OCI-LY1 (cell line): ENCODE data around the gene CFAP73.

Source experiments
- CTCF ChIP-seq: fragments of 200-600 bp; sonication (generic), shearing (Covaris generic); IDR thresholded peaks from 2 replicates; pipeline ENCODE4 v1.5.1; 2017; ENCODE audit warnings: mild to moderate bottlenecking, antibody characterized with exemption, low read length, moderate library complexity, mixed read lengths
- EZH2 ChIP-seq: fragments of 200-600 bp; sonication (generic), shearing (Covaris generic); IDR thresholded peaks from 2 replicates; pipeline ENCODE4 v1.8.0; 2017; ENCODE audit warnings: borderline replicate concordance, mixed run types, mild to moderate bottlenecking, antibody characterized with exemption, low read length, moderate library complexity, mixed read lengths

- no peak for TF ChIP-seq CTCF
- no peak for TF ChIP-seq EZH2
Measured at GRCh38 chr12:113134071-113134470, 15.5 kb upstream of the CFAP73 start.
